Endodermal cell (in vitro differentiated cells): Measurements from ENCODE around the gene ADIPOQ. TPM values are rescaled to one million over a fixed set of nuclear protein-coding genes. Genes with fewer than 3 reads are reported as not detected.

ENCODE experiments used
- DNase-seq: peaks from one replicate; pipeline ENCODE4 v3.0.0-alpha.2; 2017
- H3K27ac ChIP-seq: 2 replicates; pipeline ENCODE4 v1.5.1; 2013; ENCODE audit warnings: mild to moderate bottlenecking, low read depth, low read length, moderate library complexity
- H3K27me3 ChIP-seq: 2 replicates; pipeline ENCODE4 v1.6.1; 2013; ENCODE audit warnings: mild to moderate bottlenecking, low read length, moderate library complexity; ENCODE audit not compliant: insufficient read depth, control insufficient read depth, poor library complexity, severe bottlenecking
- H3K36me3 ChIP-seq: 2 replicates; pipeline ENCODE4 v1.7.0; 2013; ENCODE audit warnings: mild to moderate bottlenecking, low read length, moderate library complexity; ENCODE audit not compliant: control insufficient read depth, insufficient read depth
- H3K4me1 ChIP-seq: one replicate; pipeline ENCODE4 v1.7.0; 2013; ENCODE audit warnings: low read length; ENCODE audit not compliant: control insufficient read depth, insufficient read depth
- H3K4me3 ChIP-seq: 2 replicates; pipeline ENCODE4 v1.5.1; 2013; ENCODE audit warnings: mild to moderate bottlenecking, low read length, moderate library complexity
- H3K9ac ChIP-seq: 2 replicates; pipeline ENCODE4 v1.6.1; 2013; ENCODE audit warnings: mild to moderate bottlenecking, low read length, moderate library complexity; ENCODE audit not compliant: poor library complexity, severe bottlenecking; ENCODE audit errors: extremely low read depth
- H3K9me3 ChIP-seq: 2 replicates; pipeline ENCODE4 v1.6.1; 2013; ENCODE audit warnings: mild to moderate bottlenecking, low read length, moderate library complexity; ENCODE audit not compliant: control insufficient read depth
- H3K27ac Mint-ChIP-seq: 2 replicates; pipeline ENCODE4 v1.8.0; 2020; ENCODE audit warnings: mixed read lengths
- H3K27me3 Mint-ChIP-seq: 2 replicates; pipeline ENCODE4 v1.8.0; 2021; ENCODE audit warnings: mild to moderate bottlenecking, mixed read lengths; ENCODE audit not compliant: insufficient read depth
- H3K36me3 Mint-ChIP-seq: 2 replicates; pipeline ENCODE4 v1.8.0; 2020; ENCODE audit warnings: low read depth, mixed read lengths
- H3K4me1 Mint-ChIP-seq: 2 replicates; pipeline ENCODE4 v1.8.0; 2020; ENCODE audit warnings: mixed read lengths
- H3K4me3 Mint-ChIP-seq: 2 replicates; pipeline ENCODE4 v1.8.0; 2020; ENCODE audit warnings: mild to moderate bottlenecking, moderate library complexity, mixed read lengths
- H3K9me3 Mint-ChIP-seq: 2 replicates; pipeline ENCODE4 v1.8.0; 2020; ENCODE audit warnings: mild to moderate bottlenecking, mixed read lengths
- CTCF ChIP-seq: fragments of 200-600 bp; sonication (generic); conservative IDR thresholded peaks from 2 replicates; pipeline ENCODE4 v1.5.0; 2021; ENCODE audit warnings: antibody characterized with exemption, mild to moderate bottlenecking
- WGBS, 2 experiments: methylation state at CpG; one replicate each; pipeline versions ENCODE4 v1.1.5 to v1.1.7; 2013; ENCODE audit warnings: missing lambda C conversion rate in 2 of 2, mixed read lengths in 1 of 2; ENCODE audit not compliant: insufficient coverage in 1 of 2, insufficient read length in 1 of 2; 5-methylcytosine and 5-hydroxymethylcytosine counted together
- total RNA-seq, 2 donors: library from RNA; stranded (reverse); fragmentation: NEBNext Ultra II Directional in 1 of 2; extraction: Animal tissue kit (Norgen Biotek cat#: 25700) in 1 of 2; gene quantifications; 2 replicates in 1 of 2; 3 replicates in 1 of 2; pipeline ENCODE4 v1.2.1, GENCODE V29; 2021

ADIPOQ gene
- total RNA-seq, 2 donors from 2014 or later, result not detected

- TF ChIP-seq CTCF, result no peak
- 87 to 97% methylated on average over 4 of the region's 4 CpGs for WGBS, 2 experiments
- Histone ChIP-seq H3K4me3 (no peak overlapping the region), H3K27ac (no peak overlapping the region), H3K9ac (no peak overlapping the region), H3K4me1 (no peaks in the 10 kb centered on the region), H3K27me3 (no peaks in the 10 kb centered on the region), H3K9me3 (peaks cover 9% of the 10 kb centered on the region), H3K36me3 (no peaks in the 10 kb centered on the region)
- no peak overlapping the region for H3K27ac Mint-ChIP-seq
- H3K4me3 Mint-ChIP-seq, result no peak overlapping the region
- DNase-seq, result no peak
- no peaks in the 10 kb centered on the region for H3K27me3 Mint-ChIP-seq
- H3K9me3 Mint-ChIP-seq, result peaks cover 13% of the 10 kb centered on the region
- H3K36me3 Mint-ChIP-seq, result no peaks in the 10 kb centered on the region
- H3K4me1 Mint-ChIP-seq, result peaks cover 6% of the 10 kb centered on the region
These were observed 37.9 kb downstream of the ADIPOQ start for GRCh38 chr3:186880406-186880805.

- Mint-ChIP-seq H3K27ac (no peak overlapping the region), H3K4me3 (no peak overlapping the region), H3K27me3 (no peaks in the 10 kb centered on the region), H3K4me1 (peaks cover 16% of the 10 kb centered on the region), H3K9me3 (peaks cover 5% of the 10 kb centered on the region), H3K36me3 (no peaks in the 10 kb centered on the region)
- Histone ChIP-seq H3K27me3 (no peaks in the 10 kb centered on the region), H3K9ac (no peak overlapping the region), H3K36me3 (no peaks in the 10 kb centered on the region), H3K4me3 (no peak overlapping the region), H3K27ac (no peak overlapping the region), H3K9me3 (peaks cover 2% of the 10 kb centered on the region), H3K4me1 (no peaks in the 10 kb centered on the region)
- WGBS, 2 experiments, result 86 to 88% methylated on average over 2 to 4 of the region's 4 CpGs
- DNase-seq, result no peak
- TF ChIP-seq CTCF, result no peak
These were observed 39.6 kb downstream of the ADIPOQ start for GRCh38 chr3:186882150-186882524.

GRCh38 chr3:186882881-186883685, 40.6 kb downstream of the ADIPOQ start:
- H3K27me3 Mint-ChIP-seq, result no peaks in the 10 kb centered on the region
- Histone ChIP-seq H3K4me1 (no peaks in the 10 kb centered on the region), H3K9me3 (no peaks in the 10 kb centered on the region), H3K9ac (no peak overlapping the region), H3K27me3 (no peaks in the 10 kb centered on the region), H3K27ac (no peak overlapping the region), H3K4me3 (no peak overlapping the region), H3K36me3 (no peaks in the 10 kb centered on the region)
- WGBS, 2 experiments, result 91 to 93% methylated on average over 3 to 6 of the region's 6 CpGs
- TF ChIP-seq CTCF, result no peak
- no peaks in the 10 kb centered on the region for H3K36me3 Mint-ChIP-seq
- H3K27ac Mint-ChIP-seq, result no peak overlapping the region
- DNase-seq, result no peak
- H3K4me3 Mint-ChIP-seq, result no peak overlapping the region
- peaks cover 21% of the 10 kb centered on the region for H3K4me1 Mint-ChIP-seq
- peaks cover 2% of the 10 kb centered on the region for H3K9me3 Mint-ChIP-seq
